Lower leg skin (tissue), 4 donors: ENCODE measurements around the gene ARHGAP5. TPM values are rescaled to one million over a fixed set of nuclear protein-coding genes. Genes with fewer than 3 reads are reported as not detected.

Source experiments
- DNase-seq, 2 donors: peaks; one replicate each; pipeline ENCODE4 v3.0.0-alpha.2; 2019; ENCODE audit warnings: low spot score in 2 of 2
- H3K4me3 ChIP-seq: fragments of 200-600 bp; sonication (generic); 2 replicates; pipeline ENCODE4 v1.5.1; 2017; ENCODE audit warnings: mild to moderate bottlenecking, low read depth; ENCODE audit not compliant: poor library complexity, severe bottlenecking
- POLR2A ChIP-seq, 2 donors: fragments of 450-650 bp; IDR thresholded peaks; one replicate each; pipeline ENCODE4 v1.6.1; 2016 to 2017; ENCODE audit warnings: antibody characterized with exemption in 2 of 2, mild to moderate bottlenecking in 1 of 2, moderate library complexity in 1 of 2
- WGBS, 2 donors: methylation state at CpG; one replicate each; pipeline ENCODE4 v1.1.5; 2018; 5-methylcytosine and 5-hydroxymethylcytosine counted together
- intact Hi-C: fragments of 100-400 bp; cut with DNase I; formaldehyde crosslinking; loops from one replicate; pipeline ENCODE4 v1.15.0; 2023; ENCODE audit warnings: low total_unique reads
- total RNA-seq, 4 donors: library from RNA; depleted of rRNA; stranded (reverse); fragments of >200 nt; gene quantifications; one replicate each; pipeline ENCODE4 v1.1.0, GENCODE V29; 2016
- TF ChIP-seq, protein P1 (sequence below), 3 donors: fragments of 450-650 bp; IDR thresholded peaks; one replicate each; pipeline ENCODE4 v1.5.1; 2016; ENCODE audit warnings: antibody characterized with exemption in 3 of 3, mild to moderate bottlenecking in 3 of 3, moderate library complexity in 2 of 3

Gene ARHGAP5
- total RNA-seq, 4 donors from 2014 or later = 86.4 to 97.5 (median 95.2) TPM

DNA sequence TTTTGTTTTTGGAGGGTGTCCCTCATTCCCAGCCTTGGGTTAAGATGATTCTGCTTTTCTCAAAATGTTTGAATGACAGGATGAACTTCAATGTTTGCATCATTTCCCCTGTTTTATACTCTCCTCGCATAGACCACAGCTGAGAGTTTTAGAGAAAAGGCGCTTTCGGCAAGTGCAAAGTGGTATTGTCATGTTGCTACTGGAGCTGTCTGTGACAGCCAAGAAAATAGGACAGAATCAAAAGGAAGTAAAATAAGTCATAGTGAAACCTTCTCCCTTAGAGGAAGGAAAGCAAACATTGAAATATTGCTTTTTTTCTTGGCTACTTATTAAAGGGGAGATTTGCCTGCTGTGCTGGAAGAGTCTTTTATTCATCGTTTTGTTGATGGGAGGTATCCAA lies 33.5 kb upstream of the ARHGAP5 start:
- no peak for TF ChIP-seq POLR2A (IDR thresholded peaks at IDR 0.05)
- TF ChIP-seq, protein P1, sequence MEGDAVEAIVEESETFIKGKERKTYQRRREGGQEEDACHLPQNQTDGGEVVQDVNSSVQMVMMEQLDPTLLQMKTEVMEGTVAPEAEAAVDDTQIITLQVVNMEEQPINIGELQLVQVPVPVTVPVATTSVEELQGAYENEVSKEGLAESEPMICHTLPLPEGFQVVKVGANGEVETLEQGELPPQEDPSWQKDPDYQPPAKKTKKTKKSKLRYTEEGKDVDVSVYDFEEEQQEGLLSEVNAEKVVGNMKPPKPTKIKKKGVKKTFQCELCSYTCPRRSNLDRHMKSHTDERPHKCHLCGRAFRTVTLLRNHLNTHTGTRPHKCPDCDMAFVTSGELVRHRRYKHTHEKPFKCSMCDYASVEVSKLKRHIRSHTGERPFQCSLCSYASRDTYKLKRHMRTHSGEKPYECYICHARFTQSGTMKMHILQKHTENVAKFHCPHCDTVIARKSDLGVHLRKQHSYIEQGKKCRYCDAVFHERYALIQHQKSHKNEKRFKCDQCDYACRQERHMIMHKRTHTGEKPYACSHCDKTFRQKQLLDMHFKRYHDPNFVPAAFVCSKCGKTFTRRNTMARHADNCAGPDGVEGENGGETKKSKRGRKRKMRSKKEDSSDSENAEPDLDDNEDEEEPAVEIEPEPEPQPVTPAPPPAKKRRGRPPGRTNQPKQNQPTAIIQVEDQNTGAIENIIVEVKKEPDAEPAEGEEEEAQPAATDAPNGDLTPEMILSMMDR (IDR thresholded peaks at IDR 0.05) = no peak
- intact Hi-C loops = no loop called here
- DNase-seq = no peak
- no peak overlapping the region for H3K4me3 ChIP-seq
- whole genome bisulfite sequencing, 2 donors = 57 to 64% methylated on average over 4 of the region's 4 CpGs

DNA sequence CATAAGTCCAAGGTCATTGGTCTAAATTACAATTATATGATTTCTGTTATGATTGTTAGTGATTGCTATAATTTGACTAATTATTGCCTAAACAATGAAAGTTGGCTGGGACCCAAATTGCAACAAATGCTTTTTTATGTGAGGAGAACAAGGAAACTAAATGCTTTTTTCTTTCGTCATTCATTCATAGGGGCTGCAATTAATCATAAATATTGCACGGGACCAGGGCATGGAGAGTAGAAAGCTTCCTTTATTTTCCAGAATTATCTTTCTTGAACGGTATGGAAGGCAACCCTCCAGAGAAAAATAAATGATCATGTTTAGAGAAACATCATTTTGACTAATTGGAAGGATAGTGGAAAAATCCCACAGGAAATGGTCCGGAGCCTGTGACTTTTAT lies 32.6 kb upstream of the ARHGAP5 start:
- DNase-seq = no peak
- TF ChIP-seq POLR2A (IDR thresholded peaks at IDR 0.05) = no peak
- TF ChIP-seq, protein P1 (IDR thresholded peaks at IDR 0.05) = no peak
- H3K4me3 ChIP-seq = no peak overlapping the region
- intact Hi-C loops = no loop called here
- WGBS, 2 donors = 51 to 66% methylated on average over 4 of the region's 4 CpGs

GRCh38 chr14:32047791-32048190 lies 29.3 kb upstream of the ARHGAP5 start:
- no peak for TF ChIP-seq POLR2A (IDR thresholded peaks at IDR 0.05)
- no peak overlapping the region for H3K4me3 ChIP-seq
- intact Hi-C loops = no loop called here
- WGBS, 2 donors = 81 to 84% methylated on average over 2 of the region's 2 CpGs
- DNase-seq = no peak

GRCh38 chr14:32049361-32050088 lies 27.6 kb upstream of the ARHGAP5 start:
- TF ChIP-seq, protein P1 (IDR thresholded peaks at IDR 0.05) = no peak
- TF ChIP-seq POLR2A (IDR thresholded peaks at IDR 0.05) = no peak
- no peak for DNase-seq
- 70 to 80% methylated on average over 4 of the region's 4 CpGs for WGBS, 2 donors
- no peak overlapping the region for H3K4me3 ChIP-seq
- intact Hi-C loops = no loop called here

- H3K4me3 ChIP-seq = no peak overlapping the region
- no peak for DNase-seq
- TF ChIP-seq POLR2A (IDR thresholded peaks at IDR 0.05) = no peak
- TF ChIP-seq, protein P1 (IDR thresholded peaks at IDR 0.05) = no peak
- intact Hi-C loops = no loop called here
Observed at GRCh38 chr14:32050878-32051277, 26.2 kb upstream of the ARHGAP5 start.

DNA sequence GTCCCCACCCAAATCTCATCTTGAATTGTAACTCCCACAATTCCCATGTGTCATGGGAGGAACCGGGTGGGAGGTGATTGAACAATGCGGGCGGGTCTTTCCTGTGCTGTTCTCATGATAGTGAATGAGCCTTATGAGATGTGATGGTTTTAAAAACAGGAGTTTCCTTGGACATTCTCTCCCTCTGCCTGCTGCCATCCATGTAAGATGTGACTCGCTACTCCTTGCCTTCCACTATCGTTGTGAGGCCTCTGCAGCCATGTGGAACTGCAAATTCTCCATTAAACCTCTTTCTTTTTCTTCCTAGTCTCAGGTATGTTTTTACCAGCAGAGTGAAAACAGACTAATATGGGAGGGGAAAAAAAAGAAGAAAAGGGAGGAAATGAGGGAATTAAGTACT lies 22.6 kb upstream of the ARHGAP5 start:
- WGBS, 2 donors = 92 to 93% methylated on average over 5 of the region's 5 CpGs
- TF ChIP-seq POLR2A (IDR thresholded peaks at IDR 0.05) = no peak
- TF ChIP-seq, protein P1 (IDR thresholded peaks at IDR 0.05) = no peak
- intact Hi-C loops = no loop called here
- no peak overlapping the region for H3K4me3 ChIP-seq
- no peak for DNase-seq
